ENCODE results near the gene DGKZ. TPM values are rescaled to one million over a fixed set of nuclear protein-coding genes. Genes with fewer than 3 reads are reported as not detected.
A peak's percentile ranks its signal among the peaks of the same experiment; 100 is the strongest.

Gene DGKZ
- total and polyA plus RNA-seq, 9 donors: 8.9 to 46.0 (median 29.4) TPM

GRCh38 chr11:46389450-46390330, 42.4 kb downstream of the DGKZ start:
- H3K9me3 ChIP-seq: no peaks in the 10 kb centered on the region
- WGBS, 3 donors: 1 to 2% (median 1%) methylated on average over 71 to 80 of the region's 80 CpGs
- H3K4me3 ChIP-seq: peak overlapping the region; percentile 2
- intact Hi-C loops (cut with DNase I): loop anchor here (2.0 to 10.0 kb wide), 4 partner anchors 148 to 228 kb away; partner anchors contain the start of genes ATG13 (in 4 of the 4) and HARBI1 (in 4 of the 4)
- H3K27ac ChIP-seq: no peak overlapping the region
- H3K36me3 ChIP-seq: no peaks in the 10 kb centered on the region
- peak; percentile 56 to 65 (median 61) for TF ChIP-seq CTCF (IDR thresholded peaks at IDR 0.05)
- no peak for TF ChIP-seq POLR2A (IDR thresholded peaks at IDR 0.05)
- peak; percentile 50 to 80 (median 67) for DNase-seq
- H3K4me1 ChIP-seq (ENCODE audit: insufficient read depth): peaks cover 19% of the 10 kb centered on the region
- H3K27me3 ChIP-seq: peaks cover 6% of the 10 kb centered on the region

GRCh38 chr11:46390331-46391171, 43.3 kb downstream of the DGKZ start:
- Histone ChIP-seq H3K27me3 (peaks cover 6% of the 10 kb centered on the region), H3K27ac (no peak overlapping the region), H3K36me3 (no peaks in the 10 kb centered on the region), H3K4me3 (no peak overlapping the region), H3K9me3 (no peaks in the 10 kb centered on the region), H3K4me1 (ENCODE audit: insufficient read depth) (peaks cover 19% of the 10 kb centered on the region)
- DNase-seq: no peak
- intact Hi-C loops (cut with DNase I): loop anchor here in 1 of 4 donors (10.0 kb wide), 1 partner anchor 224 kb away; the partner anchor contains the start of genes ATG13 and HARBI1
- 6 to 11% (median 7%) methylated on average over 45 to 49 of the region's 49 CpGs for WGBS, 3 donors
- TF ChIP-seq EP300 (IDR thresholded peaks at IDR 0.05) (no peak), POLR2A (IDR thresholded peaks at IDR 0.05) (no peak), CTCF (IDR thresholded peaks at IDR 0.05) (no peak)

- TF ChIP-seq CTCF (IDR thresholded peaks at IDR 0.05) (no peak), EP300 (IDR thresholded peaks at IDR 0.05) (no peak), POLR2A (IDR thresholded peaks at IDR 0.05) (no peak)
- H3K27me3 ChIP-seq: peaks cover 6% of the 10 kb centered on the region
- no peaks in the 10 kb centered on the region for H3K36me3 ChIP-seq
- intact Hi-C loops (cut with DNase I): loop anchor here in 1 of 4 donors (10.0 kb wide), 1 partner anchor 224 kb away; the partner anchor contains the start of genes ATG13 and HARBI1
- no peaks in the 10 kb centered on the region for H3K9me3 ChIP-seq
- H3K27ac ChIP-seq: no peak overlapping the region
- WGBS, 3 donors: 0 to 4% (median 1%) methylated on average over 1 to 31 of the region's 31 CpGs
- peaks cover 19% of the 10 kb centered on the region for H3K4me1 ChIP-seq (ENCODE audit: insufficient read depth)
- peak in 1 of 5 donors; percentile 40 for DNase-seq
- H3K4me3 ChIP-seq: no peak overlapping the region
Measured at GRCh38 chr11:46391186-46391577, 43.9 kb downstream of the DGKZ start.
